ENCODE results near the gene IL21R. TPM values are rescaled to one million over a fixed set of nuclear protein-coding genes. Genes with fewer than 3 reads are reported as not detected.

The IL21R gene
- total and polyA plus RNA-seq, 2 donors (not counting 1 experiment from before 2014, with no cell fraction given) = 28.5 to 32.1 TPM

DNA sequence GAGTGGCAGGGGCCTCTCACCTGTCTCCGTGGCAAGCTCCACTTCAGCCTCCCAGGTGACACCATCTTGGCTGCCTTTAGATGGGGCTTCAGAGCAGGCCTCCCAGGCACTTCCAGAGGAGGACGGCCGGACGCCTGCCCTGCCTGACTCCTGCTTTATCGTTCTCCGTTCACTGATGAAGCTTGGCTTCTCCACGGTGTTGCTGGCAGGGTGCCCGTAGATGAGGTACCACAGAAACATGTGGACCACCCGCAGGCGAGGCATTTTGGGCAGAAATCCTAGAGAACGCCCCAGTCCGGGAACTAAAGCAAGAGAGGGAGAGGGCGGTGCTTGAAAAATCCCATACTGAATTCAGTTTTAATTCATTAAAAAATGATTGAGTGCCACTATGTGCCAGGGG, 93.2 kb downstream of the IL21R start:
- ChIA-PET POLR2A (no interaction called here), CTCF (no interaction called here)
- H3K9me3 ChIP-seq (ENCODE audit: control extremely low read depth in 1 of 3, control insufficient read depth in 2 of 3, insufficient read depth in 1 of 3, low read length in 2 of 3) = no peaks in the 10 kb centered on the region
- Mint-ChIP-seq H3K27me3 (no peaks in the 10 kb centered on the region), H3K4me3 (no peak overlapping the region), H3K4me1 (no peaks in the 10 kb centered on the region), H3K9me3 (ENCODE audit: insufficient read depth) (no peaks in the 10 kb centered on the region), H3K27ac (no peak overlapping the region)
- TF ChIP-seq, protein P1, sequence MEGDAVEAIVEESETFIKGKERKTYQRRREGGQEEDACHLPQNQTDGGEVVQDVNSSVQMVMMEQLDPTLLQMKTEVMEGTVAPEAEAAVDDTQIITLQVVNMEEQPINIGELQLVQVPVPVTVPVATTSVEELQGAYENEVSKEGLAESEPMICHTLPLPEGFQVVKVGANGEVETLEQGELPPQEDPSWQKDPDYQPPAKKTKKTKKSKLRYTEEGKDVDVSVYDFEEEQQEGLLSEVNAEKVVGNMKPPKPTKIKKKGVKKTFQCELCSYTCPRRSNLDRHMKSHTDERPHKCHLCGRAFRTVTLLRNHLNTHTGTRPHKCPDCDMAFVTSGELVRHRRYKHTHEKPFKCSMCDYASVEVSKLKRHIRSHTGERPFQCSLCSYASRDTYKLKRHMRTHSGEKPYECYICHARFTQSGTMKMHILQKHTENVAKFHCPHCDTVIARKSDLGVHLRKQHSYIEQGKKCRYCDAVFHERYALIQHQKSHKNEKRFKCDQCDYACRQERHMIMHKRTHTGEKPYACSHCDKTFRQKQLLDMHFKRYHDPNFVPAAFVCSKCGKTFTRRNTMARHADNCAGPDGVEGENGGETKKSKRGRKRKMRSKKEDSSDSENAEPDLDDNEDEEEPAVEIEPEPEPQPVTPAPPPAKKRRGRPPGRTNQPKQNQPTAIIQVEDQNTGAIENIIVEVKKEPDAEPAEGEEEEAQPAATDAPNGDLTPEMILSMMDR (IDR thresholded peaks at IDR 0.05) = no peak
- TF ChIP-seq EZH2 (IDR thresholded peaks at IDR 0.05; ENCODE audit: borderline replicate concordance, insufficient read depth, low read depth, low read length, poor library complexity, severe bottlenecking) = no peak
- H3K27me3 ChIP-seq (replicated peaks in 1 of 4; ENCODE audit: control extremely low read depth in 1 of 4, control insufficient read depth in 3 of 4, insufficient read depth in 4 of 4, low read length in 3 of 4) = no peaks in the 10 kb centered on the region
- no peak overlapping the region for H2AFZ ChIP-seq (ENCODE audit: insufficient read depth, low read depth, low read length, poor library complexity, severe bottlenecking)
- peaks cover 0 to 75% of the 10 kb centered on the region in 2 experiments for H3K36me3 ChIP-seq (replicated peaks in 1 of 2; ENCODE audit: control extremely low read depth in 1 of 2, control insufficient read depth in 1 of 2, extremely low read depth in 1 of 2, insufficient read depth in 2 of 2, low read length in 1 of 2)
- DNase-seq = no peak
- H3K4me2 ChIP-seq (replicated peaks; ENCODE audit: low read depth, low read length, poor library complexity, severe bottlenecking) = no peak overlapping the region
- no peaks in the 10 kb centered on the region for H3K4me1 ChIP-seq (ENCODE audit: control insufficient read depth in 2 of 2, insufficient read depth in 2 of 2, low read length in 2 of 2)
- intact Hi-C loops (cut with micrococcal nuclease) = no loop called here
- no peak overlapping the region for H3K27ac ChIP-seq (ENCODE audit: low read length in 2 of 2)
- no peaks in the 10 kb centered on the region for H4K20me1 ChIP-seq (ENCODE audit: control insufficient read depth, insufficient read depth, low read length, poor library complexity, severe bottlenecking)
- H3K79me2 ChIP-seq (ENCODE audit: control insufficient read depth, insufficient read depth, low read length) = no peaks in the 10 kb centered on the region
- no peak overlapping the region for H3K9ac ChIP-seq (ENCODE audit: low read length)
- no peak for ATAC-seq (ENCODE audit: low read depth)
- WGBS (ENCODE audit: insufficient coverage) = 100% methylated on average over 10 of the region's 13 CpGs
- no peak overlapping the region for H3K4me3 ChIP-seq (ENCODE audit: control extremely low read depth in 1 of 5, extremely low read depth in 1 of 5, insufficient read depth in 1 of 5, low read depth in 2 of 5, low read length in 4 of 5)

DNA sequence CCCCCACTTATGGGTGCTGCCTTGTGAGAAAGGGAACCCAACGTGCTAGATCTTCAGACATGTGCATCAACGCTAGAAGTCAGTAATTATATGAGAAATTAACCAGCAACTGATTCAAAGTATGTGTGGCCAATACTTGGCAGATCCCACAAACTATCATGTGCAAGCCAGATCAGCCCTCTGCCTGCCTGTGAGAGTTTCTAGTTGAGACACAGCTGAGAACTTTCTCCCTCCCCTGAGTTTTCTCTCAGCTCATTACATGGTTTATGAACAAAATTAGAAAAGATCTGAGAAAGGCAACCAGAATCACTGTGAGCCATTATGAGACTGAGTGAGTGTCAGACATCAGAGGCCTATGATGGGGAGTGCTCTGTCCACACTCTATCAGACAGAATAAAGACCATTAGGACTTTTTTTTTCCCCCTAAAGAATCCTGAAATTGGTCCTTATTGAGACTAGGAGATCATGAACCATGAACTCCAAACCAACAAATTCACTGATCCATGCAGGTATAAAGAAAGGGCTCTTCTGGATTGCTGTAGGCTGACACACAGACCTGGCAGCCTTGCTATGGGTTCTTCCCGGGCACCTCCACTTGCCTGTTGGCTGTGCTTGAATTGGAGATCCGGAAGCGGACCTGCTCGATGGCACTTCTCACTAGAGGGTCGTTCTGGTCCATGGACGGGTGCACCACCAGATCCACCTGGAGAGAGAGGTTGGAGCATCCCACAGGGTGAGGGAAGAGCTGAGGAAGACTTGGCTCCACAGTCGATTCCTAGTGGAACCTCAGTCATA, 96.3 kb downstream of the IL21R start:
- ChIA-PET POLR2A (no interaction called here), CTCF (interaction anchor here (0.7 kb wide), 1 partner anchor 106 kb away, joined by 3 read pairs; no protein-coding TSS in a partner anchor)
- Mint-ChIP-seq H3K4me1 (no peaks in the 10 kb centered on the region), H3K9me3 (ENCODE audit: insufficient read depth) (no peaks in the 10 kb centered on the region), H3K27me3 (no peaks in the 10 kb centered on the region), H3K4me3 (no peak overlapping the region), H3K27ac (no peak overlapping the region)
- Histone ChIP-seq H4K20me1 (ENCODE audit: control insufficient read depth, insufficient read depth, low read length, poor library complexity, severe bottlenecking) (no peaks in the 10 kb centered on the region), H3K36me3 (replicated peaks in 1 of 2; ENCODE audit: control extremely low read depth in 1 of 2, control insufficient read depth in 1 of 2, extremely low read depth in 1 of 2, insufficient read depth in 2 of 2, low read length in 1 of 2) (peaks cover 2 to 82% of the 10 kb centered on the region in 2 experiments), H3K79me2 (ENCODE audit: control insufficient read depth, insufficient read depth, low read length) (no peaks in the 10 kb centered on the region), H3K9ac (ENCODE audit: low read length) (no peak overlapping the region), H3K27me3 (replicated peaks in 1 of 4; ENCODE audit: control extremely low read depth in 1 of 4, control insufficient read depth in 3 of 4, insufficient read depth in 4 of 4, low read length in 3 of 4) (no peaks in the 10 kb centered on the region), H3K4me3 (ENCODE audit: control extremely low read depth in 1 of 5, extremely low read depth in 1 of 5, insufficient read depth in 1 of 5, low read depth in 2 of 5, low read length in 4 of 5) (no peak overlapping the region), H3K4me2 (replicated peaks; ENCODE audit: low read depth, low read length, poor library complexity, severe bottlenecking) (no peak overlapping the region), H3K27ac (ENCODE audit: low read length in 2 of 2) (no peak overlapping the region), H3K9me3 (ENCODE audit: control extremely low read depth in 1 of 3, control insufficient read depth in 2 of 3, insufficient read depth in 1 of 3, low read length in 2 of 3) (no peaks in the 10 kb centered on the region), H3K4me1 (ENCODE audit: control insufficient read depth in 2 of 2, insufficient read depth in 2 of 2, low read length in 2 of 2) (no peaks in the 10 kb centered on the region), H2AFZ (ENCODE audit: insufficient read depth, low read depth, low read length, poor library complexity, severe bottlenecking) (no peak overlapping the region)
- intact Hi-C loops (cut with micrococcal nuclease) = no loop called here
- ATAC-seq (ENCODE audit: low read depth) = no peak
- TF ChIP-seq, protein P1 (IDR thresholded peaks at IDR 0.05) = no peak
- 98% methylated on average over 5 of the region's 9 CpGs for WGBS (ENCODE audit: insufficient coverage)
- no peak for DNase-seq
